ENCODE results near the gene KRTAP1-5. TPM values are rescaled to one million over a fixed set of nuclear protein-coding genes. Genes with fewer than 3 reads are reported as not detected.
"Not testable (repeated sequence)": the region's sequence is repeated elsewhere in the genome, so short reads cannot be mapped to it uniquely, and the experiment has no call there.

The KRTAP1-5 gene
- total and polyA plus RNA-seq, 2 experiments from 2014 or later, result not detected

DNA sequence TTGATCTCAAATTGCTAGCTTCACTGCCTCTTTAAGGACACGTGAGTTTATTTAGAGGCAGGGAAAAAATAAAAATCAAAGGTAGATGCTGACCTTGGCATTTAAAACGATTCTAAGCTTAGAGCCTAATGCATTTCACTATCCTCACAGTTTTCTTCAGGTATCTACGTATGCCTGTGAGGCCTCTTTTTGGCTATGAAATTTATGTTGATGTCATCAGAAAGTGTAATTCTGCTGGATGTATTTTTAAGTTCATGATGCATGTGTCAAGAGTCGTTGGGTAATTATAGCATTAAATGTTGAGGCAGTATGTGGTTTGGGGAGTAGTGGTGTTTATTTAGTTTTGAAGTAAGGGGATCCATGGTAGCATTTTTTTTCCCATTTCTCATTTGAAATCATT lies 23.1 kb downstream of the KRTAP1-5 start:
- Histone ChIP-seq H3K36me3 (replicated peaks; ENCODE audit: insufficient read depth, low read depth) (no peaks in the 10 kb centered on the region), H3K27ac (no peak overlapping the region), H3K79me2 (no peaks in the 10 kb centered on the region), H2AFZ (no peak overlapping the region), H3K27me3 (no peaks in the 10 kb centered on the region), H3K4me2 (no peak overlapping the region), H3K9me3 (ENCODE audit: low read depth) (no peaks in the 10 kb centered on the region), H3K4me3 (no peak overlapping the region), H4K20me1 (ENCODE audit: insufficient read depth, poor library complexity, severe bottlenecking) (no peaks in the 10 kb centered on the region), H3K9me2 (replicated peaks; ENCODE audit: insufficient read depth) (no peaks in the 10 kb centered on the region), H3K4me1 (ENCODE audit: insufficient read depth) (peaks cover 3% of the 10 kb centered on the region)
- WGBS (ENCODE audit: low lambda C conversion rate, missing lambda C conversion rate), result 76% methylated on average over 4 of the region's 4 CpGs
- TF ChIP-seq EZH2 (IDR thresholded peaks at IDR 0.05; ENCODE audit: borderline replicate concordance), result no peak
- DNase-seq (ENCODE audit: low spot score), result no peak

DNA sequence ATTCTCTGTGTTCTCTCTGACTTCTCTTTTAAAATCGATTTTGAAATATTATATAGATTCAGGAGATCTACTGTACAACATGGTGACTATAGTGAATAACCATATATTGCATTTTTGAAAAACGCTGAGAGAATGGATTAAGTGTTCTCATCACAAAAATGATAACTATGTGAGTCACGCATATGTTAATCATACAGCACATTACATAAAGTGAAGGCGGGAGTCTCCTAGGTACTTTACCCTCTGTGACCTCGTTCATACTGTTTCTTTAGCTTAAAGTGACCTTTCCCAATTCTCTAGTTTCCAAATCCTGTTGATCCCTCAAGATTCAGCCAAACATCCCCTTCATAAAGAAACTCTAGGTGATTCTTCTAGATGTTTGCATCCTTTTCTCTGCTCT lies 24.2 kb downstream of the KRTAP1-5 start:
- no peak overlapping the region for H2AFZ ChIP-seq
- H4K20me1 ChIP-seq (ENCODE audit: insufficient read depth, poor library complexity, severe bottlenecking), result no peaks in the 10 kb centered on the region
- H3K9me3 ChIP-seq (ENCODE audit: low read depth), result no peaks in the 10 kb centered on the region
- no peaks in the 10 kb centered on the region for H3K79me2 ChIP-seq
- no peak for DNase-seq (ENCODE audit: low spot score)
- H3K4me3 ChIP-seq, result no peak overlapping the region
- H3K27me3 ChIP-seq, result no peaks in the 10 kb centered on the region
- WGBS (ENCODE audit: low lambda C conversion rate, missing lambda C conversion rate), result 61% methylated on average over 5 of the region's 5 CpGs
- no peaks in the 10 kb centered on the region for H3K36me3 ChIP-seq (replicated peaks; ENCODE audit: insufficient read depth, low read depth)
- H3K27ac ChIP-seq, result no peak overlapping the region
- H3K4me1 ChIP-seq (ENCODE audit: insufficient read depth), result peaks cover 3% of the 10 kb centered on the region
- TF ChIP-seq, protein P1, sequence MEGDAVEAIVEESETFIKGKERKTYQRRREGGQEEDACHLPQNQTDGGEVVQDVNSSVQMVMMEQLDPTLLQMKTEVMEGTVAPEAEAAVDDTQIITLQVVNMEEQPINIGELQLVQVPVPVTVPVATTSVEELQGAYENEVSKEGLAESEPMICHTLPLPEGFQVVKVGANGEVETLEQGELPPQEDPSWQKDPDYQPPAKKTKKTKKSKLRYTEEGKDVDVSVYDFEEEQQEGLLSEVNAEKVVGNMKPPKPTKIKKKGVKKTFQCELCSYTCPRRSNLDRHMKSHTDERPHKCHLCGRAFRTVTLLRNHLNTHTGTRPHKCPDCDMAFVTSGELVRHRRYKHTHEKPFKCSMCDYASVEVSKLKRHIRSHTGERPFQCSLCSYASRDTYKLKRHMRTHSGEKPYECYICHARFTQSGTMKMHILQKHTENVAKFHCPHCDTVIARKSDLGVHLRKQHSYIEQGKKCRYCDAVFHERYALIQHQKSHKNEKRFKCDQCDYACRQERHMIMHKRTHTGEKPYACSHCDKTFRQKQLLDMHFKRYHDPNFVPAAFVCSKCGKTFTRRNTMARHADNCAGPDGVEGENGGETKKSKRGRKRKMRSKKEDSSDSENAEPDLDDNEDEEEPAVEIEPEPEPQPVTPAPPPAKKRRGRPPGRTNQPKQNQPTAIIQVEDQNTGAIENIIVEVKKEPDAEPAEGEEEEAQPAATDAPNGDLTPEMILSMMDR (IDR thresholded peaks at IDR 0.05; ENCODE audit: poor library complexity), result no peak
- TF ChIP-seq EZH2phosphoT487 (IDR thresholded peaks at IDR 0.05; ENCODE audit: low read depth, severe bottlenecking, unreplicated experiment), result no peak
- TF ChIP-seq EZH2 (IDR thresholded peaks at IDR 0.05; ENCODE audit: borderline replicate concordance), result no peak
- H3K9me2 ChIP-seq (replicated peaks; ENCODE audit: insufficient read depth), result no peaks in the 10 kb centered on the region
- H3K4me2 ChIP-seq, result no peak overlapping the region

DNA sequence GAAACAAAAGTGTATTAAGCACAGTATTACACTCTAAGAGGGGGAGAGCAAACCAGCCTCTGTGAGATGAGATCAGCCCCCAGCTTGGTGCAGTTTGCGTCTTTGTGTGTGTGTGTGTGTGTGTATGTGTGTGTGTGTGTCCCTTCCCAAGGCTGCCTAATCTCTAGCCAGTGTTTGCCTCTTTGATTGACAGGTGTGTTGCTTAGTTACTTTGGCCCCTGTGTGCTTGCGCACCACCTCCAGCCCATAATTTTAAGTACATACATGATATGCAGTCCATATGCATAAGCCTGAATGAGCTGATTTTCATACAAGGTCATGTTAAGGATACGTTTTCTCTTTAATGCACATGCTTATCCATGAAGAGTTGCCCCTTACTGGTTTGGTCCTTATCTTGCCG lies 25.2 kb downstream of the KRTAP1-5 start:
- peaks cover 3% of the 10 kb centered on the region for H3K4me1 ChIP-seq (ENCODE audit: insufficient read depth)
- 73% methylated on average over 4 of the region's 4 CpGs for WGBS (ENCODE audit: low lambda C conversion rate, missing lambda C conversion rate)
- H3K36me3 ChIP-seq (replicated peaks; ENCODE audit: insufficient read depth, low read depth), result no peaks in the 10 kb centered on the region
- no peaks in the 10 kb centered on the region for H3K9me2 ChIP-seq (replicated peaks; ENCODE audit: insufficient read depth)
- H3K27ac ChIP-seq, result no peak overlapping the region
- peaks cover 4% of the 10 kb centered on the region for H3K27me3 ChIP-seq
- TF ChIP-seq EZH2 (IDR thresholded peaks at IDR 0.05; ENCODE audit: borderline replicate concordance) (no peak), EZH2phosphoT487 (IDR thresholded peaks at IDR 0.05; ENCODE audit: low read depth, severe bottlenecking, unreplicated experiment) (no peak)
- H3K4me2 ChIP-seq, result no peak overlapping the region
- no peak for DNase-seq (ENCODE audit: low spot score)
- H3K79me2 ChIP-seq, result no peaks in the 10 kb centered on the region
- no peaks in the 10 kb centered on the region for H3K9me3 ChIP-seq (ENCODE audit: low read depth)
- no peaks in the 10 kb centered on the region for H4K20me1 ChIP-seq (ENCODE audit: insufficient read depth, poor library complexity, severe bottlenecking)
- H2AFZ ChIP-seq, result no peak overlapping the region
- no peak overlapping the region for H3K4me3 ChIP-seq

DNA sequence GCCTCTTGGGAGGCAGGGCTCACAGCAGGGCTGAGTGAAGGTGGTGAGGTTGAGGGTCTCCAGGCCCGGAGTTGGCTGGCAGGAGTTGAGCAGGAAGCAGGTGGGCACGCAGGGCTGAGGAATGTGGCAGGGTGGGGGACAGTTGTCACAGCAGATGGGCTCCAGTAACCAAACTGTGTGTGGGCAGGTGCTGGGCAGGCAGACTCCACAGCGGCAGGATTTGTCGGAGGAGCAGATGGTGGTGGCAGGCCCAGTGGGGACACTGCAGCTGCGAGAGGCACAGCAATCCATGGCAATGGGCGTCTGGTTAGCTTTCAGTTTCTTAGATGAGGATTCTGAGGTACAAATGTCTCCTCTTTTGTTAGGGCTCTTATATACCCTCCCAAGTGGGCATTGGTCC lies 27.4 kb downstream of the KRTAP1-5 start, which contains the start of gene KRTAP3-2:
KRTAP3-2 (minus strand) TSS at position 344 of the 400 bp plus-strand sequence; CDS start at position 291, 53 bp downstream.
- 87% methylated on average over 6 of the region's 6 CpGs for WGBS (ENCODE audit: low lambda C conversion rate, missing lambda C conversion rate)
- H4K20me1 ChIP-seq (ENCODE audit: insufficient read depth, poor library complexity, severe bottlenecking); DNase-seq (ENCODE audit: low spot score); H2AFZ ChIP-seq; H3K27me3 ChIP-seq; H3K79me2 ChIP-seq; H3K36me3 ChIP-seq (replicated peaks; ENCODE audit: insufficient read depth, low read depth); H3K9me2 ChIP-seq (replicated peaks; ENCODE audit: insufficient read depth); H3K4me2 ChIP-seq; H3K4me3 ChIP-seq; H3K4me1 ChIP-seq (ENCODE audit: insufficient read depth); H3K27ac ChIP-seq; H3K9me3 ChIP-seq (ENCODE audit: low read depth): not testable (repeated sequence)

DNA sequence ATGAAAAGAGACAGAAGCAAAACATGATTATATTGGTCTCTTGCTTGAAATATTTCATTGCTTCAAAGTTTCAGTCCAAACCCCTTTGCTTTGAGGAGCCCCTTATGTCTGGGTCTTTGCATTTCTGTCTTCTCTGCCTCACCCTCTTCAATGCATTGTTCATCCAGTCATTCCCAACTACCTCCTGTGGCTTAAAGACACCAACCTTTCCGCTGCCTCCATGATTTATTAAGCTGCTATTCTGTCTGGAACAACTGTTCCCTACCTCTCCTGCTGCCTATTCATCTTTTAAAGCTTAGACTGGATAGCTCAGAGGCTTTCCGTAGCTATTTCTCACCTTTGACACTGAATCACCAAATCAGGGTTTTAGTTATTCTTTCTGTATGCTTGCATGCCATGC lies 29.6 kb downstream of the KRTAP1-5 start:
- Histone ChIP-seq H3K79me2 (no peaks in the 10 kb centered on the region), H3K36me3 (replicated peaks; ENCODE audit: insufficient read depth, low read depth) (no peaks in the 10 kb centered on the region), H2AFZ (no peak overlapping the region), H3K27ac (no peak overlapping the region), H3K4me1 (ENCODE audit: insufficient read depth) (no peaks in the 10 kb centered on the region), H4K20me1 (ENCODE audit: insufficient read depth, poor library complexity, severe bottlenecking) (no peaks in the 10 kb centered on the region), H3K9me3 (ENCODE audit: low read depth) (no peaks in the 10 kb centered on the region), H3K27me3 (peaks cover 4% of the 10 kb centered on the region), H3K9me2 (replicated peaks; ENCODE audit: insufficient read depth) (no peaks in the 10 kb centered on the region), H3K4me2 (no peak overlapping the region), H3K4me3 (no peak overlapping the region)
- no peak for TF ChIP-seq EZH2 (IDR thresholded peaks at IDR 0.05; ENCODE audit: borderline replicate concordance)
- TF ChIP-seq, protein P1 (IDR thresholded peaks at IDR 0.05; ENCODE audit: poor library complexity), result no peak
- DNase-seq (ENCODE audit: low spot score), result no peak
- 84% methylated on average over 2 of the region's 2 CpGs for WGBS (ENCODE audit: low lambda C conversion rate, missing lambda C conversion rate)

All from hepatocyte (in vitro differentiated cells).